GM18909 (cell line): ENCODE measurements around the gene JAKMIP3.
"Not testable (repeated sequence)": the region's sequence is repeated elsewhere in the genome, so short reads cannot be mapped to it uniquely, and the experiment has no call there.

ENCODE experiments used
- ATAC-seq: cut with Tn5 transposase; IDR thresholded peaks from one replicate; pipeline ENCODE4 v1.9.1; 2021; ENCODE audit warnings: mild to moderate bottlenecking; ENCODE audit not compliant: unreplicated experiment, poor library complexity

JAKMIP3 gene

GRCh38 chr10:132064082-132064755 lies 1.5 kb upstream of the JAKMIP3 start:
- no peak for ATAC-seq

- no peak for ATAC-seq
Observed at GRCh38 chr10:132064771-132065437, 842 bp upstream of the JAKMIP3 start.

DNA sequence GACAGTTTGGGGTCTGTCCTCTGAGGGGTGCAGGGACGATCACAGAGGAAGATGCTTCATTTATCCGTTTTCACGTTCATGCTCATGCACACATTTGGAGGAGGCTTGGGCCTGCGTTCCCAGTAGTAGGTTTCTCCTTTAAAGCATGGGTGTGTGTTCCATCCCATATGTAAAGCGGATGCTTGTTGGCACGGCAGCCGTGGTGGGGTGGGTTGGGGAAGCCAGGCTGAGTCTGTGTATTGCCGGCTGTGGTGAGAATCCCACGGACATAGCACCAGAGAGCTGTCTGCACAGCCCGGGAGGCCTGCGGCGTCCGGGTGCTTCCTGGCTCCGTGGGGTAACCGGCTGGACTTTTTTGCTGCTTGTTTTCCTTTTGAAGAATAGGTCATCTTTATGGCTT lies 440 bp downstream of the JAKMIP3 start:
- ATAC-seq: no peak

GRCh38 chr10:132066812-132067211 lies 1.1 kb downstream of the JAKMIP3 start:
- ATAC-seq: no peak

- ATAC-seq: no peak
Observed at GRCh38 chr10:132068431-132069121, 2.8 kb downstream of the JAKMIP3 start.

GRCh38 chr10:132069122-132069848 lies 3.5 kb downstream of the JAKMIP3 start:
- ATAC-seq: no peak

DNA sequence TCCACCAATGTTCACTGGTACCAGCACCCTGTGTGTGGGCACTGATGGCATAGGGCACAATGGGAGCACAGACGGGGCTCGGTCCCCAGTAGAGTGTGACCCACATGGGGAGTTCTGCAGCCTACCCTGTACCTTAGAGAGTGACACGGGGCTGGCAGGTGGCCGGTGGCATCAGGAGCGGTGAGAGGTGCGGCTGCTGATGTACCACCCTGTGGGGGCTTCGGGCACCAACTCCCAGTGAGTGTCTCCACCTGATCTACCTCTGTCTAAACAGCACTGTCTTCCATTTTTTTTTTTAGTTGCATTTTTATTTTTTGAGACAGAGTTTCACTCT lies 4.1 kb downstream of the JAKMIP3 start:
- ATAC-seq: no peak

DNA sequence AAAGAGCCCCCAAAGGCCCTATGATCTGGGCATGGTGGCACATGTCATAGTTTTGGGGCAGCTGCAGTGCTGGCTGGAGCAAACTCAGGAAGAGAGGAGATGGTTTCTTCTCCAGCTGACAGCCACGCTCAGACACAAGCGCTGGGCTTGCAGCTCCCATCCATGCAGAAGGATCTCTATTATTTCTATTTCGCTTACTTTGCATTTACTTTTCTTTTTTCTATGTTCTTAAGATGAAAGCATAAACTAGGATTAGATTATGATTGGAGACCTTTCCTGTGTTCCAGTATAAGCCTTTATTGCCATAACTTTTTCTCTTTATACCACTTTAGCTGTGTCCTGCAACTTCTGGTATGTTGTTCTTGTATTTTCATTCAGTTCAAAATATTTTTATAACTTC lies 5.0 kb downstream of the JAKMIP3 start:
- ATAC-seq: no peak

GRCh38 chr10:132071667-132072066 lies 5.9 kb downstream of the JAKMIP3 start:
- no peak for ATAC-seq

DNA sequence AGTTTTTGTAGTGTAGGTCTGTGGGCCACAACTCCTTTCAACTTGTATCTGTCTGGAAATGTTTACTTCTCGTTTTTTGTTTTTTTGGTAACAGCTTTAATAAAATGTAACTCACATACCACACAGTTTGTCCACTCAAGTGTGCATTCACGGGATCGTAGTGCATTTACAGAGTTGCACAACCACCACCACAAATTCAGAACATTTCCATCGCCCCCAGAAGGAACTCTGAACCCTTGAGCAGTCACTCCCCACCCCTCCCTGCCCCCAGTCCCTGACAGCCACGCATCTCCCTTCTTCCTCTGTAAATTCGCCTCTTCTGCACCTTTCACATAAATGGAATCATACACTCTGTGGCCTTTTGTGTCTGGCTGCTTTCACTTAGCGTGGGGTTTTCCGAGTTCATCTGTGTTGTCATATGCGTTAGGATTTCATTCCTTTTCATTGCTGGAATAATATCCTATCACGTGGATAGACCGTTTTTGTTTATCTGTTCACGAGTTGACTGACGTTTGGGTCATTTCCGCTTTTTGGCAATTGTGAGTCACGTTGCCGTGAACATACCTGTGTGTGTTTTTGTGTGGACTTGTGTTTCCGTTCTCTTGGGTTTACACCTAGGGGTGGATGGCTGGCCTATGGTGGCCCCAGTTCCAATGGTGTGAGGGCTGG lies 10.3 kb downstream of the JAKMIP3 start:
- ATAC-seq: no peak

GRCh38 chr10:132076578-132077081 lies 10.9 kb downstream of the JAKMIP3 start:
- no peak for ATAC-seq

- no peak for ATAC-seq
Observed at GRCh38 chr10:132077091-132077490, 11.3 kb downstream of the JAKMIP3 start.

- no peak for ATAC-seq
Observed at GRCh38 chr10:132078746-132079345, 13.1 kb downstream of the JAKMIP3 start.

- ATAC-seq: not testable (repeated sequence)
Observed at GRCh38 chr10:132084384-132084783, 18.6 kb downstream of the JAKMIP3 start.

- ATAC-seq: not testable (repeated sequence)
Observed at GRCh38 chr10:132093236-132093635, 27.5 kb downstream of the JAKMIP3 start.

GRCh38 chr10:132094581-132095234 lies 29.0 kb downstream of the JAKMIP3 start:
- ATAC-seq: no peak

DNA sequence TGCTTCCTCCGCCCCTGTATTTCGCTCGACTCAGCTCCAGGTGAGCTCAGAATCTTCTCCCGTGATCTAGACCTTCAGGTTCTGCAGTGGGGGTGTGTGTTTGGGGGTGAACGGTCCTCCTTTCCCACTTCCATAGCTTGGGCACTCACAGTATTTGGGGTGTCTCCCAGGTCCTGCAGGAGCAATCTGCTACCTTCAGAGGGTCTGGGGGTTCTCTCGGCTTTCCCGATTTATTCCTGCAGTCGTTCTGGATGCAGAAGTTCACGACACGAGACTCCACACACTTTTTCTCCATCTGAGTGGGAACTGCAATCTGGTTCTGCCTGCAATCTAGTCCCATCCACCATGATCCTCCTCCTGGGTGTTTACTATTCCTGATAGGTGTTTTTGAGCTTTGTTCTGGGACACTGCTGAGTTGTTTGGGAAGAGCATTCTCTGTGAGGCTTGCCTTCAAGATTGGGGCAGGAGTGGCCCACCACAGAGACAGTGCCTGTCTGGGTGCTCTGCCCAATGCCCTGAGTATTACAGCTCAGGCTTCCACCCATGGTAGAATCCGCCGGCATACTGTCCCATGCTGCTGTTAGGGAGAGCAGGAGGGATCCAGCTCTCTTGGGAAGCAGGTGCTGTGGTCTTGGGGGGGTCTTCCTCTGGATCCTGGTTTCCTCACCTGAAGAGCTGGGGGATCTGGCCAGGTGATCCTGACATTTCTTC lies 29.8 kb downstream of the JAKMIP3 start:
- no peak for ATAC-seq

DNA sequence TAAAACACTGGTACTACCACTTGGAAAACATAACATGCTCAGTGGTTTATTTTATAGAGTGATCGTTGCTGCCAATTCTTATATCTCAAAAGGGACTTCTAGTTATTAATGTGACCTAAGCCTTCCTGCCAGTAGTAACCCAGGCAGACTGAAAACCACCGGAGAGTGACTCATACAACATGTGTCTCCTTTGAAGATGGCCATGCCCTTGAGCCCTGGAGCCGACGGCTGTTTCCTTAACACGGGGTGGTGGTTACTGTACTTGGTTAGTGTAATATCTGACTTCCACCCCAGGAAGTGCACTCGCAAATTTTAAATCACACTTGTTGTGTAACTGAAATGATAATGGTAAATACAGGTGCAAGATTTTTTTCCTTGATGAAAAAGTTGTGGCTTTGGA lies 30.5 kb downstream of the JAKMIP3 start:
- ATAC-seq: no peak
